Stimulated activated CD8-positive, alpha-beta memory T cell treated with anti-CD3 and anti-CD28 coated beads, Interleukin-4, amount 100 ng/mL, for 1 hour (primary cell): ENCODE measurements around the gene KAT2A.

Experiments
- DNase-seq, 2 donors: peaks; one replicate each; pipeline ENCODE4 v3.0.0-alpha.2; 2020; ENCODE audit warnings: low read depth in 2 of 2, low spot score in 1 of 2

Gene KAT2A

DNA sequence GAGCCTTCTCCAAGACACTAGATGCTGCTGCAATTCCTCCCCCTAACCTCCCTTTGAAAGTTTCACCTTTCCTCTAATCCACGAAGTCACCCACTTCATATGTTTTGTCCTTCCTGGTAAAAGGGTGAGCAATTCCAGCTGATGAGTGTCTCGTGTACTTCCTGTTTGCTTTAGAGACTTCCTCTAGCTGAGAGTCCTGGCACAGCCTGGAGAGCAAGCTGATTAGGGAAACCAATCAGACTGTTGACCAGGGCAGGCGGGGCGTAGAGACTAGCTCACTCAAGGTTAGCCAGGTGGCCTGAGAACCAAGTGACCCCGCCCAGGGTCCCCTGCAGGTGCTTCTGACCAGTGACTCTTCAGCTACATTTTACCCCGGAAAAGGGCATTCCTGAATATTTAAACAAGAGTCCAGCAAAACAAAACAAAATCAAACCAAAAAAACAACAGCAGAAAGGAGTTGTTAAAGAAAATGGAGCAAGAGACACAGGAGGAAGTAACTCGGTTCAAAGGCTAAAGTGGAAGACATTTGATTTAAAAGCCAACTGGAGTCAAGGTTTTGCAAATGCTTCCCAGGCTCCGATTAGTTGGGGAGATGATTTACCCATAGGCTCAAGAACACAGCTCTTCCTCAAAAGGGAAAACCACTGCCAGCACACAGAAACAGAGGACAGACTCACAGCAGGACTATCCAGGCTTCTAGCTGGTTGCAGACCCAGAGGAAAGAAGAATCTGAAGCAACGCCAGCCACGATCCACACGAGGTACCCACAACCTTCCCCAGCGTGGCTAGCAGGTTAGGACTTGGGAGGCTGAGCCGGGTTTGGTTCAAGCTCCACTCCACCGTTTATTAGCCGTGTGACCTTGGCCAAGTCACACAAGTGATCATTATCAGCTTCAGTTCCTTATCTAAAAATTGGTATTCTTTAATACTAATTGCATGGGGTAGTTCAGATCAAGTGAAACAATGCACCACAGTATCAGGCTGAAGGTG is 14.8 kb upstream of the KAT2A start:
- DNase-seq: no peak

DNA sequence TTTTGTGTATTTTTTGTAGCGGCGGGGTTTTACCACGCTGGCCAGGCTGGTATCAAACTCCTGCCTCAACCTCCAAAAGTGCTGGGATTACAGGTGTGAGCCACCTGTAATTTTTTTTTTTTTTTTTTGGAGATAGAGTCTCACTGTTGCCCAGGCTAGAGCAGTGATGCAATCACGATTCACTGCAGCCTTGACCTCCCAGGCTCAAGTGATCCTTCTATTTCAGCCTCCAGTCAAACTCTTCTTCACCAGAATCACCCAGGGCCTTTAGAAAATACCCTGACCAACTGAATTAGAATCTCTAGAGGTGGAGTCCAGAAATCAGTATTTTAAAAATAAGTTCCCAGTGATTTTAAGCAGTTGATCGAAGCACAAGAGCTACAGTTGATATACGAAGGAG is 14.0 kb upstream of the KAT2A start:
- no peak for DNase-seq

- no peak for DNase-seq
These were observed 12.4 kb upstream of the KAT2A start for GRCh38 chr17:42133461-42134041.

- no peak for DNase-seq
These were observed 11.8 kb upstream of the KAT2A start for GRCh38 chr17:42132941-42133340.

DNA sequence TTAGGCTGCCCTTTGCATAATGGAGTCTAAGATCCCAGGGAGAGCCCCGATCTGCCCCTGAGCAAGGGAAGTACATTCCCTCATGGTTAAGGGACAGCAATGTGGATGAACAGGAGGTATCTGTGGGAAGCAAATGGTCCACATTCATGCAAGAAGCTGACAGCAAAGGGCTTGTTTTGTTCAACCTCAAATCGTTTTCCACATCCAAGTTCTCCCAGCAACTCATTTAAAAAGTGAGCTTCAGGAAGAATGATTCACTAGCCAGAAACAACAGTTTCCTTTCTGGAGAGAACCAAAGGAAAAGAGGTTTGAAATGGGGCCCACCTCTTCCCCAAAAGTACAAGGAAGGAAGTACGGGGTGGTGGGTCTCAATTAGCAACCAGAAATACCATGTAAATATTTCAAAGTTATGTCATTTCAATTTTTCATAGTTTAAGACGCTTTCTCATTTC is 10.8 kb upstream of the KAT2A start:
- no peak for DNase-seq

- no peak for DNase-seq
These were observed 10.1 kb upstream of the KAT2A start for GRCh38 chr17:42131232-42131631.

GRCh38 chr17:42130310-42130936 is 9.3 kb upstream of the KAT2A start:
- DNase-seq: no peak

- no peak for DNase-seq
These were observed 8.1 kb upstream of the KAT2A start for GRCh38 chr17:42129109-42129837.

DNA sequence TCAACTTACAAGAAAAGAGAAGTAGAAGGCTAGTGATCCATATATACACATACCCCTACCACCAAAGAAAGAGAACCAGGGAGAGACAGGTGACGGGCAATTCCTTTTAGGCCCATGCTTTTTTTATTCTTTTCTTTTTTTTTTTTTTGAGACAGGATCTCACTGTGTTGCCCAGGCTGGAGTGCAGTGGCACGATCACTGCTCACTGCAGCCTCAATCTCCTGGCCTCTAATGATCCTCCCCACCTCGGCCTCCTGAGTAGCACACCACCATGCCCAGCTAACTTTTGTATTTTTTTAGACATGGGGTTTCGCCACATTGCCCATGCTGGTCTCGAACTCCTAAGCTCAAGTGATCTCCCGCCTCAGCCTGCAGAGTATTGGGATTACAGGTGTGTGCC is 6.2 kb upstream of the KAT2A start:
- DNase-seq: no peak

- DNase-seq: no peak
These were observed 5.7 kb upstream of the KAT2A start for GRCh38 chr17:42126836-42127235.

GRCh38 chr17:42125565-42125964 is 4.4 kb upstream of the KAT2A start:
- DNase-seq: no peak

DNA sequence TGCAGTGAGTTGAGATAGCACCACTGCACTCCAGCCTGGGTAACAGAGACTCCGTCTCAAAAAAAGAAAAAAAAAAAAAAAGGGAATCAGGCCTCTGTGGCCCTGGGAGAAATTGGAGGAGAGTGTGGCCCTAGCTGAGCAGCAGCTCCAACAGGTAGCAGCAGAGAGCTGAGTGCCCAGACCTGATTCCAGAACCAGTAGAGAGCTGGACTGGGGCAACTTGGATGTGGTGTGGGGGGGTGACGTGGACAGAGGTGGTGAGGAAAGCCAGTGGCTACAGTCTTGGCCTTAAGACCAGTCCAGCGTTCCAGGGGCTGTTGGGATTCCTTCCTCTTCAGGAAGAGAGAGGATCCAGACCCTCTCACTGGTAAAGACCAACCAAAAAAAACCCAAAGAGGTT is 3.1 kb upstream of the KAT2A start:
- no peak for DNase-seq

DNA sequence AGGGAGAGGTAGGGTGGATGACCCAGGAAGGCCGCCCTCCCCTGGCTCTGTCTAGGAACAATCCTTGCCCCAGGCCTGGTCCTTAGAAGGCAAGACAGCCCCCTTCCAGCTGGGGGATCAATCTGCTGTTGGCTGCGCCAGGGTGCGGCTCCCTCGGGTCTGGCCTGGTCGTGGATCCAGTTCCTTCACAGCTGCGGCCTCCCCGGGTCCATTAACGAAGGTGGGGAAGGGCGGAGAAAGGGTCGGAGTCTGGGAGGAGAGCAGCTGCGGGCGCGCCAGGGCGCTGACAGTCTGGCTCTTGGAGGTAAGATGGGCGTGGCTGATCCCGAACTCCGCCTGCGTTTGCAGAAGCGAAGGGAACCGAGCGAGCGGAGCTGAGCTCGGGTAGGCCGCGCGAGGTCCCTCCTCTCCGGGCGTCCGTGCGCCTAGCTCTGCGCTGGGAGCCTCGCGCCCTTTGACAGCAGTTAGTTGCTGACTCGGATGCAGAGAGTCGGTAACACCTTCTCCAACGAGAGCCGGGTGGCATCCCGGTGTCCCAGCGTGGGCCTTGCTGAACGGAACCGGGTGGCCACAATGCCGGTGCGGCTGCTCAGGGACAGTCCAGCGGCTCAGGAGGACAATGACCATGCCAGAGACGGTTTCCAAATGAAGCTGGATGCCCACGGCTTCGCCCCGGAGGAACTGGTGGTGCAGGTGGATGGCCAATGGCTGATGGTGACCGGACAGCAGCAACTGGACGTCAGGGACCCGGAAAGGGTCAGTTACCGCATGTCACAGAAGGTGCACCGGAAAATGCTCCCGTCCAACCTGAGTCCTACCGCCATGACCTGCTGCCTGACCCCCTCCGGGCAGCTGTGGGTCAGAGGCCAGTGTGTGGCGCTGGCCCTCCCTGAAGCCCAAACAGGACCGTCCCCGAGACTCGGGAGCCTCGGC is 1.5 kb upstream of the KAT2A start, which contains the start of gene HSPB9:
HSPB9 (plus strand) TSS at position 434 of the 933 bp plus-strand sequence; CDS start at position 481, 47 bp downstream.
- no peak for DNase-seq

DNA sequence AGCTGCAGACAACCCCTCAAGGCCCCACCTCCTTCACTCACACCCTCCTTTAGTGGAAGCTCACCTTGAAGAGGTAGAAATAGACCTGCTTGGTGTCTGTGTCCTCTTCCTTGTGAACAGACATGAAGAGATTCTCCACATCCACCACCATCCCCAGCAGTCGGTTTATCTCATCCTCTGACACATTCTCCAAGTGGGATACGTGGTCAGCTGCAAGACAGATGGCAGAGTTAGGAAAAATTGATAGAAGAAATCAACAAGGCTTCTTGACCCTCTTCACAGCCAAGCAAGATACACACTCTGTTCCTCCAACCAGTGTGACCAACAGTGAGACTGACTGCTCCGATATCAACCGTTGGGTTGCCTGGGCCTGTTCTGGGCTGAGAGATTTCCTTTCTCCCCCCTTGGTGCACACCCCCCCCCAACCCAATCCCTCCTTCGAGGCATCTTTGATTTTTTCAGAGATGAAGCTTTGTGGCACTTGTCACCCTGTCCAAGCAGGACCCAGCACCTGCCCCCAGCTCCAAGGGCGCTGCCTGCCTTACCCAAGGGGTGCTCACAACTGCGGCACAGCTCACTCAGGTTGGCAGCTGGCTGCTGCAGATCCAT is 902 bp downstream of the KAT2A start:
- DNase-seq: no peak

DNA sequence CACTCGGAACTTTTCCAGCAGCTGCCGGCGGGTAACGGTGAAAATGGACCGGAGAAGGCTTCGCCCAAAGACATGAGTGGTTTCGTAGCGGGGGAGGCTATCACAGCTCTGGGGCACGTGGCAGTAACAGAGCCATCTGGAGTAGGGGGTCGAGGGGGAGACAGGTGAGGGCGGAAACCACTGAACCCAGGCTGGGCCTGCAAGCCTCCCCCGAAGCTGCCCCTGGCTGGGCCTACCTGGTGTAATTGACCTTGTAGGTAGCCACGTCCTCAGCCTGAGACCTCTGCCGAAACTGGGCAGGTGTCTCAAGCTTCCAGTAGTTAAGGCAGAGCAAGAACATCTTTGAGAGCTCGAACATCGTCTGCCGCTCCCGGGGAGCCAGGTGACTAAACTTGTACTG is 1.9 kb downstream of the KAT2A start:
- no peak for DNase-seq

DNA sequence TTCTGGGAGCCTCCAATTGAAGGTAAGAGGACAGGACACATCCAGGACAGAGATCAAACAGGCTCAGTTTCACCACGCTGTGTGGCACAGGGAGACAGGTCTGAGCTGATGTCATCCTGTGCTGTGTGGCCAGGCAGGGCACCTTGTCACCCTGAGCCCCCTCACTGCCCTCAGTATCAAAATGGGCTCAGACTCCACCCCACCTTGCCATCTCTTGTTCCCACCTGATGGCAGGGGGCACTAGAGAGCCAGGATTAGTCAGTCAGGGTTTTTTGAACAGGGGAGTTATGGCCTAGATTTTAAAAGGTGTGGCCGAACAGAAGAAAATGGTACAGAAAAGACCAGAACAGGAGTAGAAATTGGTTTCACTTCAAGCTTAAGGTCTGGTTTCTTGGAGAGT is 2.6 kb downstream of the KAT2A start:
- no peak for DNase-seq

GRCh38 chr17:42118126-42118510 is 3.0 kb downstream of the KAT2A start:
- no peak for DNase-seq

DNA sequence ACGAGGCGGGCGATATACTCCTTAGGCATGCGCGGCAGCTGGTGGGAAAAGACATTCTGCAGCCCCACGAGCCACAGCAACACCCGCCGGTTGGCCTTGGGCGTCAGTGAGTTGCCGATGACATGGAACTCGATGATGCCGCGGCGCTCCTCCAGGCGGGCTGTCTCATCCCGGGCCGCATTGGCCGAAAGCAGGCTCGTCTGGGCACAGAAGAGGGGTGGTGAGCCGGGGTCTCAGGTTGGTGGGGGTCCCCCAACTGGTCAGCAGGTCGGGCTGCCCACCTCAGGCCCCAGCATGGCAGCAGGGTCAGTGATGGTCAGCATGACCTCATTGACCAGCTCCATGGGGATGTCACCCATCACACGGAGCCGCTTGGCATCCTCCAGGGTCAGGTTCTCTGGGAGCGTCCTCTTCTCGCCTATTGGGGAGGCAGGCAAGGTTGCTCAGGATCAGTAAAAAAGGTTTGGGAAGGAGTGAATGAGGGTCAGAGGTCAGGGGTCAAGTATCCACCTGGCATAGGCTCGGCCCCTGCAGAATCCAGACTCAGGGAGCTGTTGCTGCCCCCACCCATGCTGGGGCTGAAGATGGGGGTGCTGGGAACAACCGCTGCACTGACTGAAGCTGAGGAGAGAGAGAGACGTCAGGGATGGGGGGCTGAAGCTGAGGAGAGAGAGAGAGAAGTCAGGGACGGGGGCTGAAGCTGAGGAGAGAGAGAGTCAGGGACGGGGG is 3.6 kb downstream of the KAT2A start:
- no peak for DNase-seq
